Myocyte (in vitro differentiated cells): ENCODE data around the gene MYOM3. TPM values are rescaled to one million over a fixed set of nuclear protein-coding genes. Genes with fewer than 3 reads are reported as not detected.
A peak's percentile ranks its signal among the peaks of the same experiment; 100 is the strongest.

ENCODE experiments used
- DNase-seq: peaks from one replicate; pipeline ENCODE4 v3.0.0-alpha.2; 2012; ENCODE audit warnings: low read depth
- total RNA-seq: library from RNA; depleted of rRNA; stranded (reverse); fragments of >200 nt; gene quantifications from 2 replicates; pipeline ENCODE4 v1.2.3, GENCODE V29; 2014

Gene MYOM3
- total RNA-seq, 1 donor from 2014 or later: 161 TPM

- no peak for DNase-seq
Measured at GRCh38 chr1:24097663-24098062, 14.3 kb downstream of the MYOM3 start.

DNA sequence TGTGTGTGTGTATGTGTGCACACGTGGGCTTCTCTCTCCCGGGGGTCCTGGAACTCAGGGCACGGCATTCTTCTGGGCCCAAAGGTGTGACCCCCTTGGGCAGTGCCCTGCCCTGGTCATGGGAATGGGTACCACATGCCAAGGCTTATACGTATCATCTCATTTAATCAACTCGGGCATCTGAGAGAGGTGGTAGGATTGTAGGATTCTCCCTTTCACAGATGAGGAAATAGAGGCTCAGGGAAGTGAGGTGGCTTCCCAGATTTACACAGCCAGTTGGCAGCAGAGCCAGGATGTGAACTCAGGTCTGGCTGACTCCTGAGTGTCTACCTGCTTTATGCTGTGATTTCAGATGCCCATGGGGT, 15.2 kb downstream of the MYOM3 start:
- DNase-seq: no peak

- peak; percentile 95 for DNase-seq
Measured at GRCh38 chr1:24096009-24096738, 15.8 kb downstream of the MYOM3 start.

GRCh38 chr1:24095140-24095859, 16.6 kb downstream of the MYOM3 start:
- no peak for DNase-seq

DNA sequence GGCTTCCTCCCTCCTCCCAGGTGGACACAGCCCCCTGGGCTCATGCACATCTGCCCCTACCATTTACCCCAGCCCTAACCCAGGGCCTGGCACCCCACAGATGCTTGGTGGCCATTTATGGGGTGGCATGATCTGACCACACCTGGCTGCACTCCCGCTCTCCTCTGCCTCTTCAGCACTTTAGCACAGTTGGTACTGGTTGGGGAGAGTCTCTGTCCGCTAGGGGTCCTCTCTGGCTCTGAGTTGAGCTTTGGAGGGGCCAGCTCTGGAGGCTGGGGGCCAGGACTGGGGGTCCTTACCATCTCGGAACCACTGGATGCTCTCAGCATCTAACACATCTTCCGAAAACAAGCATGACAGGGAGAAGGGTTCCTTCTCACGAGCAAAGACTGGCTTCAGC, 17.4 kb downstream of the MYOM3 start:
- no peak for DNase-seq

DNA sequence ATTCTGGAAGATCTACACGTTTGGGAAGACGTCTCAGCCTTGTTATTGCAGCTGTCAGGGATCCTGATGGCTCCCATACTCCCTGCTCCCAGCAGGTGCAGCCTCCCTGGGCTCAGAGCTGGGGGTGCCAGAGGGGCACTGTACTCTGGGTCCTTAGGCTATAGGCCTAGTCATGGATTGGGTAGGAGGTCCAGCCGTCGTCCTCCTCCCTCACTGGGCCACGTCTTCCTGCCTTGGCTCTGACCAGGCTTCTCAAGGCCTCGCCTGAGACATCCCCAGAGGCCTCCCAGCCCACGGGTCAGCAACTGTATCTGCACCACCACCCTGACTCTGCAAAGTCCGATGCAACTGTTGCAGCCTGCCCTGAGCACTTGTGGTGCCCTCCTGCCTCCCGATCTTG, 18.2 kb downstream of the MYOM3 start:
- DNase-seq: peak; percentile 61

DNA sequence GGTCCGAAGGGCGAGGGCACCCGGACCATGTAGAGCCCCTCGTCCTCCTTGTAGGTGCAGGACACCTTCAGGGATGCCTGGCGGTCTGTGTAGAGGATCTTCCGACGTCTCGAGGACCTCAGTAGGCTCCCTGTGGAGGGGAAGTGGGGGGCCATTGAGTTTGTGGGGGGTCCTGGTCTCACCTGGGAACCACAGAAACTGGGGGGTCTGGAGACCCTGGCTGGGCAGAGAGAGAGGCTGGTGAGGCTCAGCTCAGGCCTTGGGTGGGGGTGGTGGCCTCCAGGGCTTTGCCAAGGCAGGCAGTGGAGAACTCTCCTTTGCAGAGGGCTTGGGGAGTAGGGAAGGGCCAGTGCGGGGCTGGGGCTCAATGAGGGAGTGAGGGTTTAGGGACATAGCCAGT, 19.0 kb downstream of the MYOM3 start:
- no peak for DNase-seq

DNA sequence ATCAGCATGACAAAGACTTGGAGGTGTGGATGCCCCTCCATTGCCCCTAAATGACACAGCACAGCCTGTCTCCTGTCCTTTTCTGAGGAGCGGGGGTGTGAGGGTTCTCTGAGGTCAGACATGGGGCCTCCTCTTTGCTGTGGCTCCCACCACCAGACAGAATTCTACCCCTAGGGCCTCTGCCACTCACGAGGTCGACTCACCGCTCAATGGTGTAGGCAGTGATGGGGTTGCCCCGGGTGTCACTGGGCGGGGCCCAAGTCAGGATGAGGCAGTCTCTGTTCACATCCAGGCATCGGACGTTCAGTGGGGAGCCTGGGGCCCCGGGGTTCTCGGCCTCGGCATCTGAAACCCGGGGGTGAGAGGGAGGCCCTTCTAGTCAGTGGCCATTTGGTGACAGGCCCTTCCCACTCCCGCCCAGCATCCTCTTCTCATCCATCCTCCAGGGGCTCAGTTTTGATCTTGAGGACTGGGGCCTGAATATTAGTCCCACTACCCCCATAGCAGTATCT, 19.9 kb downstream of the MYOM3 start:
- DNase-seq: no peak

DNA sequence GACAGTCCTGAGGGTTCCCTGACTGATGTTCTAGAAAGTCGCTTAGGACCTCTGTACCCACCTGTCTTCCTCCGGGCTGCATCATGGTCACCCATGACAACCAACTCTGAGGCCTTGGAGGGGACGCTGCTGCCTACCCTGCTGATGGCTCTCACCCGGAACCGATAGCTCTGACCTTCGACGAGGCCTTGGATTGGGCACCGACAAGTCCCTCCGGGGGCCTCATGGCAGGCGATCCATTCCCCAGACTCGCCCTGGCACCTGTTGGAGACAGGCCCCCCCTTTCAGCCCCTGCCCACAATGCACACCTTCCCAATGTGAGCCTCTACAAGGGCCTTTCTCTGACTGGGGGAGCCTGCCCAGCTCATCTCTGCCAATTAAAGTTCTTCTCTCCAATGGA, 21.2 kb downstream of the MYOM3 start:
- no peak for DNase-seq

DNA sequence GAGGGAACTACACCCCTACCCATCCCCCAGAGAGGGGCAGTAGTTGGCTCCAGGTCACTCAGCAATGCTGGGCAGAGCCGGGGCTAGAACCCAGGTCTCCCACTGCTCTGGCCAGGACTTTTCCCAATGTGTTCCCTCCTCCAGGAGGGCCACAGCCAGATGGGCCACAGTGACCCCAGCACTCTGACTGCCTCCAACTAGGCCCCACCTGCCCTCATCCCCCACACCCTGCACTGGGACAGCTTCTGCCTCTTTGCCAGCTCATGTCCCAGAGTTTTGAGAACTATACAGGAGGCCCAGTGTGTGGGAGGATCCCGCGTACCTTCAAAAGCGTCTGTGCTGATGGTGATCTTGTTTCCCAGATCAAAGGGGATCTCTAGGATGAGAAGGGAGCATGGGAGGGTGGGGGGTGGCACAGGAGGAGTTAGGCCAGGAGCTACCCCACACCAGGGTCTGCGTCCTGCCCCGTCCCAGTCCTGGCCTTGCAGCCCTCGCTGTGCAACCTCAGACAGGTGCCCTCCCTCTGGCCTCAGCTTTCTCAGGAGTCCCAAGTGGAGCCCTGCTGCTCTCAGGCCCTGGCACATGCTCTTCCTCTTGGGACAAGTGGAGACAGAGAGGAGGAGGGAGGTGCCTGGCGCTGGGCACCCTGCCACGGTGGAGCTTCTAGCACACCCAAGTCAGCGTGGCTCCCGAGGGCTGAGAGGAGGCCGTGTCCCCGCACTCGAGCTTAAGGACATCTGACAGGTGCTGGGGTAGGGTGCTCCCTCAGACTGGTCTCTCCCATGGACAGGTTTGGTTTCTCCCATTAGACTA, 22.0 kb downstream of the MYOM3 start:
- DNase-seq: no peak

- DNase-seq: no peak
Measured at GRCh38 chr1:24089027-24089742, 22.8 kb downstream of the MYOM3 start.

GRCh38 chr1:24086466-24086865, 25.5 kb downstream of the MYOM3 start:
- no peak for DNase-seq

DNA sequence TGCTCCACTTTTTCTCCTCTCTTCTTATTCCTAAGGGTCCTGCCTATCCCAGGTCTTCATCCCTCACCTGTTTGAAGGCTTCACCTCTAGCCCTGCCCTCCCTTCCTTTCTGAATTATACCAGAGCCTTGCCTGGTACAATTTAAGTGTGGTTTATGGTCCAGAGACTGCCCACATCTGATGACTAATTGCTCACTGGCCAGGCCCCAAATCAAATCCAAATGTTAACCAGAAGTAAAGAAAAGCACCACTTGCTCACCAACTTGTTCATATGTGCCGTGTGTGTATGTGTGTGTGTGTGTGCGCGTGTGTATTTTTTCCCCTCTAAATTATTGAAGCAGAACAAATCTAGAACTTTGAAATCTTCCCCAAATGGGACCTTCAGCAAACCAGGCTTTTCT, 26.4 kb downstream of the MYOM3 start:
- DNase-seq: peak; percentile 52

DNA sequence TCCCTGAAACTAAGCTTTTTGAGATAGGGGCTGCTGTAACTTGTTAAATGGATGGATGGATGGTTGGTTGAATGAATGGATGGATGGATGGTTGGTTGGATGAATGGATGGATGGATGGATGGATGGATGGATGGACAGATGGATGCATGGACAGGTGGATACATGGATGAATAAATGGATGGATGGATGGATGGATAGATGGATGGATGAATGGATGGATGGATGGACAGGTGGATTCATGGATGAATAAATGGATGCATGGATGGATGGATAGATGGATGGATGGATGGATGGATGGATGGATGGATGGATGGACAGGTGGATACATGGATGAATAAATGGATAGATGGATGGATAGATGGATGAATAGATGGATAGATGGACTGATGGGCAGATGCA, 26.9 kb downstream of the MYOM3 start:
- DNase-seq: no peak

GRCh38 chr1:24084050-24084449, 27.9 kb downstream of the MYOM3 start:
- no peak for DNase-seq

DNA sequence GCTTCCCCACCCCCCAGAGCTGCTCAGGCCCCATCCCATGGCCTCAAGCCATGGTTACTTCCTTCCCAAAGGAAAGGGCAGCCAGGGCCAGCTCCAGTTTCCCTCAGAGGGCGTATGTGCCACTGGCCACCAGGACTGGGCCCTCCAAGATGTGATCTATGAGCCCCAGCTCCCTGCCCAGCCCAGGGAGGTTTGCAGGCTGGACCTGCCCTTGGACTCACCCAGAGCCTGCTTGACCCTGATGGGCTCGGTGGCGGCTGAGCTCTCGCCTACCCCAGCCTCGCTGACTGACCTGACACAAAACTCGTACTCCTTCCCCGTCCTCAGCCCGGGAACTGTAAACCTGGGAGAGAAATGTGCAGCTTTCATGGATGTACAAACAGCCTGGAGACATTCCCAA, 29.6 kb downstream of the MYOM3 start:
- DNase-seq: no peak

DNA sequence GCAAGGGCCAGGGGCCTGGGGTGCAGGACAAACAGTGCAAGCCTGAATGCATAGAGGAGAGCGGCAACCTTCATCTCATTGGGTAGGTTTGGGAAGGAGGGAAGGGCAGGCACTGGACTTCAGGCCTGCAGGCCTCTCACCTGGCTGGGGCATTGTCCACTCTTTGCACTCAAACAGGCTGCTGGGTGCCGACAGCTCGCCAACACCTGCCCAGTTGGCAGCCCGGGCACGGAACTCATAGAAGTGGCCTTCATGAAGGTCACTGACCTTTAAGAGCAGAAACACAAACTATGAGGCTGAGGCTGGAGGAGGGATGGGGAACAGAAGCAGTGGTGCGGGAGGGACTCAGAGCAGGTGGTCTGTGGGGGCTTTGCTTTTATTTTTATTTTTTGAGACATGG, 30.7 kb downstream of the MYOM3 start:
- no peak for DNase-seq

GRCh38 chr1:24080131-24080530, 31.8 kb downstream of the MYOM3 start:
- no peak for DNase-seq

DNA sequence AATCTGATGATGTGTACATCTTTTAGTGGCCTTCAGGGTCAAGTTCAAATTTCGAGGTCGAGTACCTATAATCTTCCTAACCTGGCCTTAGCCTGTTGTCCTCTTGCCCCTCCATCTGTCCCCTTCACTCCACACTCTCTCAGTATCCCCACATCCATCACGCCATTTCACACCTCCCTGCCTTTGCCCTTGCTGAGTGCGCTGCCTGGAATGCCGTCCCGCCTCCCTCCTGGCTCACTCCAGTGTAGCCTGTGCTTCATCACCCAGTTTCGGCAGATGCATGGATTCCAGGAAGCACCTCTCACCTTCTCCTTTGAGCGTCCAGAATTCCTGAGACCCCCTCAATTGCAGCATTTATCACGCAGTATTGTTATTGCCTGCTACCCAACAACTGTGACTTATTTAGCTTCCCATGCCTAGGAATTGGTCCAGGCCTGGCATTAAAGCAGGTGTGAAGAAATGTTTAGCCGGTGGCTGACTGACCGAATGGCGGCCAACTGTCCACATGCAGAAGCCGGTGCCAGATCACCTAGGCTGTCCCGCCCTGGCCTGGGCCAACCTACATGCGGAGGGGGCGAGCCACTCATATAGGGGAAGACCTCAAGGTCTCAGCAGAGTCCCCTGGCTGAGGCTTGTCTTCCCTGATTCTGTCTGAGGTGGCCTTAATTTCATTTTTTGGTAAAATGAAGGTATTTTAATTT, 34.5 kb downstream of the MYOM3 start:
- no peak for DNase-seq

DNA sequence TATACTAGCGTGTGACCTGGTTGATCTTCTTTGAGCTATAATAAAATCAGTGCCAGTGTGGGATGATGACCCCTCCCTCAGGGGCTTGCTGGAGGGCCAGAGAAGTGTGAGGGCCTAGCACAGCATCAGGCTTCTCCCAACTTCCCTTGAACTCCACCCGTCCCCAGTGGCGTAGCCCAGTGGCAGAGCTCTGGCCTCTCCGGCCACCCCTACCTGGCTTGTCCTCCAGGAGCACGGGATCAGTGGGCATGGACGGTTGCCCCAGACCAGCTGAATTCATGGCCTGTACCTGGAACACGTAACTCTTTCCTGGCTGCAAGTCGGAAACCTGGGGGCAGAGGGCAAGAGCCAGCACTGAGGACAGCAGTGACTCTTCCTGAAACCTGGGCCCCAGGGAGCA, 36.0 kb downstream of the MYOM3 start:
- no peak for DNase-seq

- DNase-seq: no peak
Measured at GRCh38 chr1:24075590-24075854, 36.4 kb downstream of the MYOM3 start.
